CD8-positive, alpha-beta memory T cell (primary cell): ENCODE data around the gene PGAP2. TPM values are rescaled to one million over a fixed set of nuclear protein-coding genes. Genes with fewer than 3 reads are reported as not detected.

Experiments used
- CTCF ChIA-PET: fragments of 350-600 bp; sonication (Branson Sonifier 250); formaldehyde crosslinking; loops from one replicate; lab custom pipeline; 2021; ENCODE audit warnings: antibody characterized with exemption; lab: Charles Lee
- POLR2A ChIA-PET: fragments of 350-600 bp; sonication (Branson Sonifier 250); formaldehyde crosslinking; loops from one replicate; lab custom pipeline; 2021; ENCODE audit warnings: antibody characterized with exemption; lab: Charles Lee
- DNase-seq, 5 donors: peaks; one replicate each; pipeline versions ENCODE4 v3.0.0 to v3.0.0-alpha.2; 2020 to 2022; ENCODE audit warnings: mixed read lengths in 1 of 5
- H3K27ac ChIP-seq: one replicate; pipeline ENCODE4 v1.7.0; 2013; ENCODE audit warnings: low read depth, mild to moderate bottlenecking, low read length, moderate library complexity
- H3K27me3 ChIP-seq: 2 replicates; pipeline ENCODE4 v1.7.0; 2013; ENCODE audit warnings: low read length, mild to moderate bottlenecking; ENCODE audit not compliant: insufficient read depth, poor library complexity, severe bottlenecking
- H3K36me3 ChIP-seq: 2 replicates; pipeline ENCODE4 v1.7.0; 2013; ENCODE audit warnings: mild to moderate bottlenecking, low read length, moderate library complexity; ENCODE audit not compliant: insufficient read depth
- H3K4me1 ChIP-seq: 2 replicates; pipeline ENCODE4 v1.7.0; 2013; ENCODE audit warnings: mild to moderate bottlenecking, low read length, moderate library complexity; ENCODE audit not compliant: insufficient read depth
- H3K4me3 ChIP-seq: 2 replicates; pipeline ENCODE4 v1.7.0; 2013; ENCODE audit warnings: mild to moderate bottlenecking, low read length
- H3K9me3 ChIP-seq: 2 replicates; pipeline ENCODE4 v1.7.0; 2013; ENCODE audit warnings: mild to moderate bottlenecking, low read length
- H3K27ac Mint-ChIP-seq, 8 donors: one replicate each; pipeline ENCODE4 v1.8.0; 2020 to 2021; ENCODE audit warnings: mixed read lengths in 8 of 8, mild to moderate bottlenecking in 6 of 8, inconsistent platforms in 3 of 8, moderate library complexity in 3 of 8
- H3K27me3 Mint-ChIP-seq, 2 donors: one replicate each; pipeline ENCODE4 v1.8.0; 2020 to 2021; ENCODE audit warnings: mixed read lengths in 2 of 2, mild to moderate bottlenecking in 1 of 2, moderate library complexity in 1 of 2
- H3K36me3 Mint-ChIP-seq, 3 donors: one replicate each; pipeline ENCODE4 v1.8.0; 2020 to 2021; ENCODE audit warnings: mixed read lengths in 3 of 3, inconsistent platforms in 1 of 3, mild to moderate bottlenecking in 1 of 3
- H3K4me1 Mint-ChIP-seq, 3 donors: one replicate each; pipeline ENCODE4 v1.8.0; 2020 to 2021; ENCODE audit warnings: mixed read lengths in 3 of 3, inconsistent platforms in 1 of 3, mild to moderate bottlenecking in 1 of 3
- H3K4me3 Mint-ChIP-seq, 7 donors: one replicate each; pipeline ENCODE4 v1.8.0; 2020 to 2021; ENCODE audit warnings: mixed read lengths in 7 of 7, mild to moderate bottlenecking in 6 of 7, moderate library complexity in 4 of 7, inconsistent platforms in 2 of 7
- H3K9me3 Mint-ChIP-seq, 5 donors: one replicate each; pipeline ENCODE4 v1.8.0; 2020 to 2022; ENCODE audit warnings: mixed read lengths in 5 of 5, mild to moderate bottlenecking in 3 of 5, moderate library complexity in 2 of 5, inconsistent platforms in 1 of 5
- polyA plus RNA-seq: library from polyadenylated mRNA; unstranded; fragments of 300-500 nt; fragmentation: Illumina TruSeq; gene quantifications from one replicate; pipeline ENCODE4 v1.2.3, GENCODE V29; 2021
- total RNA-seq, 2 experiments: library from RNA; stranded (reverse); gene quantifications; one replicate each; pipeline ENCODE4 v1.2.3, GENCODE V29; 2021

Gene PGAP2
- total and polyA plus RNA-seq, 3 experiments from 2014 or later = 16.1 to 40.2 (median 38.9) TPM

- peaks cover 0 to 51% (median 0%) of the 10 kb centered on the region in 3 donors for H3K36me3 Mint-ChIP-seq
- no peaks in the 10 kb centered on the region for H3K9me3 Mint-ChIP-seq
- H3K27ac Mint-ChIP-seq = peak overlapping the region; percentile 63 to 92 (median 86)
- H3K4me3 Mint-ChIP-seq = no peak overlapping the region
- Histone ChIP-seq H3K36me3 (peaks cover 21% of the 10 kb centered on the region), H3K9me3 (no peaks in the 10 kb centered on the region), H3K4me1 (peaks cover 28% of the 10 kb centered on the region), H3K27me3 (no peaks in the 10 kb centered on the region), H3K4me3 (no peak overlapping the region), H3K27ac (no peak overlapping the region)
- POLR2A ChIA-PET = interaction anchor here (0.6 to 1.9 kb wide), 2 partner anchors 15 to 29 kb away, joined by 3 to 16 read pairs; partner anchors contain the start of gene RHOG
- H3K4me1 Mint-ChIP-seq = peaks cover 31 to 56% (median 39%) of the 10 kb centered on the region in 3 donors
- CTCF ChIA-PET = interaction anchor here (0.6 to 3.3 kb wide), 10 partner anchors 9 to 247 kb away, joined by 3 to 63 read pairs (median 7); partner anchors contain the start of genes RHOG and STIM1
- no peaks in the 10 kb centered on the region for H3K27me3 Mint-ChIP-seq
- DNase-seq = no peak
These were observed 17.3 kb downstream of the PGAP2 start for GRCh38 chr11:3825473-3826154.

- Mint-ChIP-seq H3K27ac (peak overlapping the region; percentile 28 to 91 (median 83)), H3K9me3 (no peaks in the 10 kb centered on the region), H3K27me3 (no peaks in the 10 kb centered on the region), H3K4me1 (peaks cover 42 to 67% (median 50%) of the 10 kb centered on the region in 3 donors), H3K36me3 (peaks cover 0 to 62% (median 2%) of the 10 kb centered on the region in 3 donors), H3K4me3 (no peak overlapping the region)
- DNase-seq = no peak
- peaks cover 27% of the 10 kb centered on the region for H3K36me3 ChIP-seq
- no peaks in the 10 kb centered on the region for H3K9me3 ChIP-seq
- H3K4me1 ChIP-seq = peaks cover 39% of the 10 kb centered on the region
- H3K27me3 ChIP-seq = no peaks in the 10 kb centered on the region
- ChIA-PET CTCF (interaction anchor here (0.7 to 3.3 kb wide), 5 partner anchors 9 to 246 kb away, joined by 3 to 63 read pairs (median 10); partner anchors contain the start of genes RHOG and STIM1), POLR2A (interaction anchor here (1.2 kb wide), 1 partner anchor 10 kb away, joined by 10 read pairs; no protein-coding TSS in a partner anchor)
- H3K27ac ChIP-seq = no peak overlapping the region
- no peak overlapping the region for H3K4me3 ChIP-seq
These were observed 18.4 kb downstream of the PGAP2 start for GRCh38 chr11:3826721-3827120.

- Histone ChIP-seq H3K9me3 (no peaks in the 10 kb centered on the region), H3K27ac (no peak overlapping the region), H3K4me3 (no peak overlapping the region), H3K4me1 (peaks cover 48% of the 10 kb centered on the region), H3K27me3 (no peaks in the 10 kb centered on the region), H3K36me3 (peaks cover 29% of the 10 kb centered on the region)
- CTCF ChIA-PET = interaction anchor here (1.6 to 3.3 kb wide), 4 partner anchors 12 to 27 kb away, joined by 4 to 63 read pairs (median 14); partner anchors contain the start of genes RHOG and STIM1
- peaks cover 0 to 69% (median 2%) of the 10 kb centered on the region in 3 donors for H3K36me3 Mint-ChIP-seq
- peak overlapping the region; percentile 22 to 88 (median 51) for H3K27ac Mint-ChIP-seq
- H3K9me3 Mint-ChIP-seq = no peaks in the 10 kb centered on the region
- no peak overlapping the region for H3K4me3 Mint-ChIP-seq
- POLR2A ChIA-PET = interaction anchor here (1.2 kb wide), 1 partner anchor 9 kb away, joined by 10 read pairs; no protein-coding TSS in a partner anchor
- peaks cover 51 to 76% (median 59%) of the 10 kb centered on the region in 3 donors for H3K4me1 Mint-ChIP-seq
- no peak for DNase-seq
- H3K27me3 Mint-ChIP-seq = no peaks in the 10 kb centered on the region
These were observed 19.2 kb downstream of the PGAP2 start for GRCh38 chr11:3827434-3828186.

- H3K27ac Mint-ChIP-seq = peak overlapping the region; percentile 38 to 99 (median 82)
- Histone ChIP-seq H3K36me3 (peaks cover 32% of the 10 kb centered on the region), H3K9me3 (no peaks in the 10 kb centered on the region), H3K27me3 (no peaks in the 10 kb centered on the region), H3K4me3 (no peak overlapping the region), H3K27ac (no peak overlapping the region), H3K4me1 (peaks cover 64% of the 10 kb centered on the region)
- no peaks in the 10 kb centered on the region for H3K27me3 Mint-ChIP-seq
- peaks cover 0 to 82% (median 5%) of the 10 kb centered on the region in 3 donors for H3K36me3 Mint-ChIP-seq
- peaks cover 61 to 83% (median 72%) of the 10 kb centered on the region in 3 donors for H3K4me1 Mint-ChIP-seq
- ChIA-PET CTCF (interaction anchor here (0.9 to 2.7 kb wide), 3 partner anchors 10 to 25 kb away, joined by 3 to 12 read pairs (median 8); partner anchors contain the start of genes RHOG and STIM1), POLR2A (no interaction called here)
- DNase-seq = no peak
- H3K4me3 Mint-ChIP-seq = no peak overlapping the region
- no peaks in the 10 kb centered on the region for H3K9me3 Mint-ChIP-seq
These were observed 21.7 kb downstream of the PGAP2 start for GRCh38 chr11:3830088-3830487.

- Histone ChIP-seq H3K27me3 (no peaks in the 10 kb centered on the region), H3K27ac (peak overlapping the region; percentile 25), H3K4me1 (peaks cover 64% of the 10 kb centered on the region), H3K9me3 (no peaks in the 10 kb centered on the region), H3K36me3 (peaks cover 33% of the 10 kb centered on the region), H3K4me3 (no peak overlapping the region)
- no peak for DNase-seq
- H3K27me3 Mint-ChIP-seq = no peaks in the 10 kb centered on the region
- POLR2A ChIA-PET = interaction anchor here (0.5 to 2.8 kb wide), 3 partner anchors 11 to 238 kb away, joined by 3 to 16 read pairs (median 3); partner anchors contain the start of gene RHOG
- CTCF ChIA-PET = interaction anchor here (0.9 to 14.4 kb wide), 4 partner anchors 9 to 24 kb away, joined by 3 to 297 read pairs (median 10); partner anchors contain the start of genes RHOG and STIM1
- H3K9me3 Mint-ChIP-seq = no peaks in the 10 kb centered on the region
- H3K27ac Mint-ChIP-seq = peak overlapping the region; percentile 40 to 99 (median 90)
- peaks cover 67 to 83% (median 73%) of the 10 kb centered on the region in 3 donors for H3K4me1 Mint-ChIP-seq
- peaks cover 0 to 85% (median 12%) of the 10 kb centered on the region in 3 donors for H3K36me3 Mint-ChIP-seq
- H3K4me3 Mint-ChIP-seq = peak overlapping the region in 1 of 7 donors; percentile 69
These were observed 22.4 kb downstream of the PGAP2 start for GRCh38 chr11:3830730-3831129.

- CTCF ChIA-PET = interaction anchor here (1.1 to 14.4 kb wide), 3 partner anchors 10 to 20 kb away, joined by 3 to 297 read pairs (median 12); partner anchors contain the start of genes RHOG and STIM1
- H3K36me3 ChIP-seq = peaks cover 28% of the 10 kb centered on the region
- peak overlapping the region; percentile 86 to 99 (median 92) for H3K27ac Mint-ChIP-seq
These were observed 23.2 kb downstream of the PGAP2 start for GRCh38 chr11:3831378-3832239.

More at GRCh38 chr11:3831378-3832239, 23.2 kb downstream of the PGAP2 start:
- Mint-ChIP-seq H3K36me3 (peaks cover 0 to 77% (median 12%) of the 10 kb centered on the region in 3 donors), H3K27me3 (no peaks in the 10 kb centered on the region), H3K9me3 (no peaks in the 10 kb centered on the region), H3K4me3 (peak overlapping the region in 6 of 7 donors; percentile 1 to 73 (median 49)), H3K4me1 (peaks cover 67 to 84% (median 73%) of the 10 kb centered on the region in 3 donors)
- Histone ChIP-seq H3K4me1 (peaks cover 72% of the 10 kb centered on the region), H3K9me3 (no peaks in the 10 kb centered on the region), H3K4me3 (peak overlapping the region; percentile 18), H3K27me3 (no peaks in the 10 kb centered on the region), H3K27ac (peak overlapping the region; percentile 28)
- no peak for DNase-seq
- POLR2A ChIA-PET = interaction anchor here (2.8 kb wide), 1 partner anchor 10 kb away, joined by 16 read pairs; the partner anchor contains the start of gene RHOG
